Transverse colon (tissue), 4 donors: ENCODE results near the gene TRIM36. TPM values are rescaled to one million over a fixed set of nuclear protein-coding genes. Genes with fewer than 3 reads are reported as not detected.

Experiments used
- DNase-seq: peaks from one replicate; pipeline ENCODE4 v3.0.0-alpha.2; 2019
- H3K27ac ChIP-seq, 4 donors: fragments of 200-600 bp; sonication (generic); 2 replicates each; pipeline ENCODE4 v1.5.1; 2016 to 2018; ENCODE audit warnings: inconsistent platforms in 4 of 4
- H3K27me3 ChIP-seq: fragments of 200-600 bp; sonication (generic); 2 replicates; pipeline ENCODE4 v1.5.1; 2017; ENCODE audit warnings: inconsistent platforms
- H3K36me3 ChIP-seq, 4 donors: fragments of 200-600 bp; sonication (generic); 2 replicates each; pipeline ENCODE4 v1.5.1; 2017 to 2019; ENCODE audit warnings: inconsistent platforms in 4 of 4
- H3K4me1 ChIP-seq, 4 donors: fragments of 200-600 bp; sonication (generic); 2 replicates each; pipeline ENCODE4 v1.5.1; 2017 to 2020; ENCODE audit warnings: inconsistent platforms in 4 of 4
- H3K4me3 ChIP-seq, 4 donors: fragments of 200-600 bp; sonication (generic); 1 replicate in 1 of 4; 2 replicates in 3 of 4; pipeline versions ENCODE4 v1.5.1 to v1.6.1; 2017 to 2019; ENCODE audit warnings: inconsistent platforms in 4 of 4
- H3K9me3 ChIP-seq, 2 donors: fragments of 200-600 bp; sonication (generic); 2 replicates each; pipeline ENCODE4 v1.5.1; 2017 to 2019; ENCODE audit warnings: inconsistent platforms in 2 of 2
- EP300 ChIP-seq: sonication (generic); formaldehyde crosslinking; IDR thresholded peaks from one replicate; pipeline ENCODE4 v1.6.1; 2017; ENCODE audit warnings: antibody characterized with exemption, low read depth
- POLR2A ChIP-seq: fragments of 450-650 bp; IDR thresholded peaks from one replicate; pipeline ENCODE4 v1.6.1; 2016; ENCODE audit warnings: antibody characterized with exemption, mild to moderate bottlenecking, moderate library complexity
- POLR2AphosphoS5 ChIP-seq, 3 donors: sonication (generic); formaldehyde crosslinking; IDR thresholded peaks; one replicate each; pipeline ENCODE4 v1.6.1; 2016; ENCODE audit warnings: antibody characterized with exemption in 3 of 3
- WGBS, 2 donors: methylation state at CpG; one replicate each; pipeline ENCODE4 v1.1.5; 2018; ENCODE audit warnings: low coverage in 1 of 2; 5-methylcytosine and 5-hydroxymethylcytosine counted together
- in situ Hi-C, 4 donors: fragments of 200-750 bp; cut with MboI; loops; one replicate each; pipeline versions ENCODE4 v1.15.0 to v1.15.1; 2017; ENCODE audit warnings: low sequenced_read_pairs in 3 of 4, low pct_ligation_motif_present in 1 of 4, low pct_unique_long_range_greater_than_20kb in 1 of 4
- intact Hi-C: fragments of 100-400 bp; cut with DNase I; formaldehyde crosslinking; loops from one replicate; pipeline ENCODE4 v1.15.1; 2023; ENCODE audit warnings: low total_unique reads
- total RNA-seq, 4 donors: library from RNA; depleted of rRNA; stranded (reverse); fragments of >200 nt; gene quantifications; one replicate each; pipeline ENCODE4 v1.1.0, GENCODE V29; 2016
- TF ChIP-seq, protein P1 (sequence below), 5 experiments: fragments of 200-600 bp in 3 of 5; fragments of 450-650 bp in 2 of 5; sonication (generic) in 3 of 5; IDR thresholded peaks; 1 replicate in 2 of 5; 2 replicates in 3 of 5; pipeline ENCODE4 v1.5.1; 2016 to 2017; ENCODE audit warnings: antibody characterized with exemption in 5 of 5, inconsistent platforms in 3 of 5, mild to moderate bottlenecking in 2 of 5, moderate library complexity in 1 of 5

The TRIM36 gene
- total RNA-seq, 4 donors from 2014 or later = 30.8 to 69.1 (median 38.2) TPM

DNA sequence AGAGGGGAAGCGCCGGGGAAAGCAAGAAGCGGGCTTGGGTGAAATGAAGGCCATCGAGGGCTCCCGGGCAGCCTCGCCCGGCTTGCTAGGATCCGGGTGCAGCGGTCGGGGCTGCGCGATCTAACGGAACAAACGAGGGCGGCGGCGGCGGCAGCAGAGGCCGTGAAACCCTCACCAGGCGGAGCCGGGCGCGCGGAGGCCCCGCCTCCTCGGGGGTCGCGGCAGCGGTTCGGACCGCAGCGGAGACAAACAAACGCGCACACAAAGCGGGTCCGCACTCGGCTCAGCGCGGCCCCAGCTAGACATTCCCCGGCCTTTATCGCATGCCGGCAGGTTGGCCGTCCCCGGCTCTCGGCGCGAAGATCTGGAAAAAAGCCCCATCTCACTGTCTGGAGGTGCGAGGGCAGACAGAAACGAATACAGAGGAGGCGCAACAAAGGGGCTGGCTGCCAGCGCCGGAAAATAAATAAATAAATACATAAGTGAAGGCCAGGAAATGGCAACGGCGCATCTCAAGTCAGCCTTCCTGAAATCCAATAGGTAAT is 10.5 kb upstream of the TRIM36 start:
- peak overlapping the region; percentile 13 to 66 (median 32) for H3K4me3 ChIP-seq
- peak; percentile 46 for DNase-seq
- no peaks in the 10 kb centered on the region for H3K36me3 ChIP-seq
- H3K27me3 ChIP-seq = peaks cover 72% of the 10 kb centered on the region
- no peak overlapping the region for H3K27ac ChIP-seq
- no peaks in the 10 kb centered on the region for H3K9me3 ChIP-seq
- TF ChIP-seq POLR2A (no peak), POLR2AphosphoS5 (IDR thresholded peaks at IDR 0.05) (peak in 1 of 3 donors; percentile 32), EP300 (no peak)
- TF ChIP-seq, protein P1, sequence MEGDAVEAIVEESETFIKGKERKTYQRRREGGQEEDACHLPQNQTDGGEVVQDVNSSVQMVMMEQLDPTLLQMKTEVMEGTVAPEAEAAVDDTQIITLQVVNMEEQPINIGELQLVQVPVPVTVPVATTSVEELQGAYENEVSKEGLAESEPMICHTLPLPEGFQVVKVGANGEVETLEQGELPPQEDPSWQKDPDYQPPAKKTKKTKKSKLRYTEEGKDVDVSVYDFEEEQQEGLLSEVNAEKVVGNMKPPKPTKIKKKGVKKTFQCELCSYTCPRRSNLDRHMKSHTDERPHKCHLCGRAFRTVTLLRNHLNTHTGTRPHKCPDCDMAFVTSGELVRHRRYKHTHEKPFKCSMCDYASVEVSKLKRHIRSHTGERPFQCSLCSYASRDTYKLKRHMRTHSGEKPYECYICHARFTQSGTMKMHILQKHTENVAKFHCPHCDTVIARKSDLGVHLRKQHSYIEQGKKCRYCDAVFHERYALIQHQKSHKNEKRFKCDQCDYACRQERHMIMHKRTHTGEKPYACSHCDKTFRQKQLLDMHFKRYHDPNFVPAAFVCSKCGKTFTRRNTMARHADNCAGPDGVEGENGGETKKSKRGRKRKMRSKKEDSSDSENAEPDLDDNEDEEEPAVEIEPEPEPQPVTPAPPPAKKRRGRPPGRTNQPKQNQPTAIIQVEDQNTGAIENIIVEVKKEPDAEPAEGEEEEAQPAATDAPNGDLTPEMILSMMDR (IDR thresholded peaks at IDR 0.05) = no peak
- in situ Hi-C loops (no loop called here), intact Hi-C loops (no loop called here)
- 1 to 5% methylated on average over 4 to 44 of the region's 54 CpGs for WGBS, 2 donors
- peaks cover 9 to 22% (median 17%) of the 10 kb centered on the region in 4 donors for H3K4me1 ChIP-seq

DNA sequence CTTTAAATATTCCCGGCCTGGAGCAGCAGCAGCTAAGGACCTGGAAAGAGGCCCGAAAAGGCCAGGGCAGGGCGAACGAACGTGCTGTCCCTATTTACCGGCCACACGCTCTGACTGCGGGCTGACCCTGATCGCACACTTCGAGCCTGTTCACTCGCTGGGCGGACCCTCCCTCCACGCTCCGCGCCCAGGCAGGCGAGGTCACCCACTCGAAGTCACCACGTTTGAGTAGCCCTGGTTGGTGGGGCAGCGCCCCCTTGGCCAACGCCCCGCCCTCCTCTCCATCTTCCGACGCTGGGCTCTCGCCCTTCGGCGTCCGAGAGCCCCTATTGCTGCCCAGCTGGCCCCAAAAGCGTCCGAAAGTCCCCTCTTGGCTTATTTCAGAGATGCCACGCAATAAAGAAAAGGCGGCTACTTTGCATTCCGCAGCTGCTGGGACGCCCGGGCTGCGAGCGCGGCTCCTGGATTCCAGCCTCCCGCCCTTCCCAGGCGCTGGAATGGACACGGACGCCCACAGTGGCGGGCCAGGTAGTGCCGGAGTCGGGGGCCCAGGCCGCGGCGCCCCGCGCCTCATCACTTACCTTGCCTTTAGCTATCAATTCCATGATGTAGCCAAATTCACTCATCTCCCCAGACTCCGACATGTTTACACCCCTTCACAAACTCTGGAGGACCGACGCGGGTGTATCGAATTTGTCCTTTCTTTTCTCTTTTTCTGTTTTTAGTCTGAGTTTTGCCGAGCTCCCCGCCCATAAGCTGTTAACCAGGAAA is 9.9 kb upstream of the TRIM36 start:
- no peaks in the 10 kb centered on the region for H3K36me3 ChIP-seq
- H3K27ac ChIP-seq = no peak overlapping the region
- peaks cover 65% of the 10 kb centered on the region for H3K27me3 ChIP-seq
- in situ Hi-C loops (no loop called here), intact Hi-C loops (loop anchor here (10.0 kb wide), 1 partner anchor 65 kb away; no protein-coding TSS in a partner anchor)
- TF ChIP-seq EP300 (no peak), POLR2AphosphoS5 (IDR thresholded peaks at IDR 0.05) (no peak), POLR2A (no peak)
- TF ChIP-seq, protein P1 (IDR thresholded peaks at IDR 0.05) = no peak
- peak overlapping the region; percentile 13 to 66 (median 32) for H3K4me3 ChIP-seq
- no peaks in the 10 kb centered on the region for H3K9me3 ChIP-seq
- DNase-seq = peak; percentile 26
- 2% methylated on average over 53 of the region's 56 CpGs; no CpG with 5 or more reads in 1 of the 2 donors for WGBS, 2 donors
- peaks cover 9 to 22% (median 17%) of the 10 kb centered on the region in 4 donors for H3K4me1 ChIP-seq

DNA sequence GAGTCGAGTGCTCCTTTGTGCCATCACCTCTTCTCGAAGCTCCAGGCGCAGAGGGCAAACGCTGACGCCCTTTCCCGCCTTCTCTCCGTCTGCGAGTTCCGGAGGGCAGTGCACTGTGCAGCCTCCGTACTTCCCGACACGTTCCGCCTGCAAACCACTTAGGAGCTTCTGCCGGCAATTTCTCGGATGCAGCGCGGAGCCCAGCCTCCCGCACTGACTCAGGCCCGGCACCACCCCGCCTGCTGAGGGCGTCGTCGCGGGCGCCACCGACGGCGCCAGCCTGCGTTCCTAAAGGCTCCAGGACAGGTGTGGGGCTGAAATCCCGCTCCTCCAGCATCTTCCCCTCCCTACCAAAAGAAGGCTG is 9.3 kb upstream of the TRIM36 start:
- intact Hi-C loops (loop anchor here (10.0 kb wide), 1 partner anchor 66 kb away; no protein-coding TSS in a partner anchor), in situ Hi-C loops (no loop called here)
- peaks cover 60% of the 10 kb centered on the region for H3K27me3 ChIP-seq
- H3K36me3 ChIP-seq = no peaks in the 10 kb centered on the region
- H3K27ac ChIP-seq = no peak overlapping the region
- peak; percentile 37 for DNase-seq
- TF ChIP-seq, protein P1 (IDR thresholded peaks at IDR 0.05) = no peak
- TF ChIP-seq POLR2AphosphoS5 (IDR thresholded peaks at IDR 0.05) (no peak), EP300 (no peak), POLR2A (peak; percentile 22)
- no peaks in the 10 kb centered on the region for H3K9me3 ChIP-seq
- WGBS, 2 donors = 26 to 67% methylated on average over 3 to 28 of the region's 30 CpGs
- peaks cover 9 to 28% (median 23%) of the 10 kb centered on the region in 4 donors for H3K4me1 ChIP-seq
- H3K4me3 ChIP-seq = peak overlapping the region in 3 of 4 donors; percentile 28 to 66 (median 37)

DNA sequence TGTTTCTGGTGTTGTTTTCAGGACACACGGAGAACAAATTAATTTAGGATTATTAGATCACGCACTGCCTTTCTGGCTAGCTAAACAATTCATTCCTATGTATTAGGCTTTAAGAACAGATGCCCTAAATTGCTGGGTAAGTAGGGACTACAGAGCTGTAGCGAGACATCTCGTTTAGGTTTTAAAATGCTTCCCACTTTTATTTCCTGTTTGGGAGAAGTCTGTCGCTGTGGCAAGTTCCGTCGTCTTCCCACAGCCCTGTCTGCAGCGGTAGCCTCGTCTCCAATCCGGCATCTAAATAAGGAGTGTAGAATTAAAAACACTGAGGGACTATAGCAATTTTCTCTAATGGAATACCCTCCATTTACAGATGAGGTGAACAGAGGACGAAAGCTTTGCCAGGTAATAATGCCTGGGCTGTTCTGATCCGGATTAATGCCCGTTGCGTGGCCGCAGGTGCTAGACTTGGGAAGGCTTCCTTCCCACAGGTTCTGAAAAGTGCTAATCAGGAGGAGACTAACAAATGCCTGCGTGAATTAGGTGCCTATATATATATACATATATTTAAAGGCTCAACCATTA is 1.3 kb upstream of the TRIM36 start:
- 13 to 18% methylated on average over 11 to 16 of the region's 16 CpGs for WGBS, 2 donors
- Histone ChIP-seq H3K4me1 (peaks cover 0 to 32% (median 21%) of the 10 kb centered on the region in 4 donors), H3K36me3 (no peaks in the 10 kb centered on the region), H3K27me3 (peaks cover 48% of the 10 kb centered on the region), H3K4me3 (peak overlapping the region; percentile 61 to 85 (median 66)), H3K9me3 (no peaks in the 10 kb centered on the region), H3K27ac (peak overlapping the region; percentile 83 to 93 (median 90))
- no peak for DNase-seq
- TF ChIP-seq POLR2A = no peak
- TF ChIP-seq, protein P1 (IDR thresholded peaks at IDR 0.05) = no peak
- no peak for TF ChIP-seq POLR2AphosphoS5 (IDR thresholded peaks at IDR 0.05)
- TF ChIP-seq EP300 = no peak
- in situ Hi-C loops (no loop called here), intact Hi-C loops (loop anchor here (10.0 kb wide), 1 partner anchor 74 kb away; no protein-coding TSS in a partner anchor)
